Activated T-helper 1 cell treated with Interleukin-2 at 50 U/mL for 16 hours (primary cell): ENCODE data around the gene CDH10.

Experiments used
- DNase-seq: peaks from one replicate; pipeline ENCODE4 v3.0.0-alpha.2; 2020; ENCODE audit warnings: low read depth

CDH10 gene

DNA sequence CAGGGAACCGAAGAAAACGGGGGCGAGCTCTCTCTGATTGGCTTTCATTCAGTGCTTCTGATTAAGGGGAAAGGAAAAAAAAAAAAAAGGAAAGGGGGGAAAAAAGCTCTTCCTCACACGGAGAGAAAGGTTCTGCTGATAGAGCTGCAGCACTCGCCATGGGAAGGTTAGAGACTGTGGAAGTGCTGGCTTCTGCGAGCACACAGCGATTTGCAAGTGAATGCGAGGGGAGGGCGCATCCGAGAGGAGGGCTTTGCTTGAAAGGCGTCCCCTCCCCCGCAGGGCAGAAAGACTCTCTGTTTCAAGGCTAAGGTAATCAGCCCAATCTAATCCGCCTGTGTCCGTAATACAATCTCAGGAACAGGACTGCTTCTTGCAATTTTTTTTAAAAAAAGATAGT, at the start of gene CDH10:
Gene CDH10, minus strand, starts transcription at position 218 of the 400 bp plus-strand sequence. CDS start 51,488 bp downstream, outside the sequence.
- DNase-seq: no peak

DNA sequence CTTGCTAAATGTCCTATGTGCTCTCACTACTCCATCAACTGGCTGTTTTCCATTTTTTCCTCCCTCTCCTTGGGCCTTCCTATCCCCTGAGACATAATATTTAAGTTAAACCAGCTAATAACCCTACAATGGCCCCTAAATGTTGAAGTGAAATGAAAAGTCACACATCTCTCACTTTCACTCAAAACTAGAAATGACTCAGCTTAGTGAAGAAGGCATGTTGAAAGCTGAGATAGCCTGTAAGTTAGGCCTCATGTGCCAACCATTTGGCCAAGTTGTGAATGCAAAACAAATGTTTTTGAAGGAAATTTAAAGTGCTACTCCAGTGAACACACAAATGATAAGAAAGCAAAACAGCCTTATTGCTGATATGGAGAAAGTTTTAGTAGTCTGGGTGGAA, 48.8 kb upstream of the CDH10 start:
- DNase-seq: no peak

DNA sequence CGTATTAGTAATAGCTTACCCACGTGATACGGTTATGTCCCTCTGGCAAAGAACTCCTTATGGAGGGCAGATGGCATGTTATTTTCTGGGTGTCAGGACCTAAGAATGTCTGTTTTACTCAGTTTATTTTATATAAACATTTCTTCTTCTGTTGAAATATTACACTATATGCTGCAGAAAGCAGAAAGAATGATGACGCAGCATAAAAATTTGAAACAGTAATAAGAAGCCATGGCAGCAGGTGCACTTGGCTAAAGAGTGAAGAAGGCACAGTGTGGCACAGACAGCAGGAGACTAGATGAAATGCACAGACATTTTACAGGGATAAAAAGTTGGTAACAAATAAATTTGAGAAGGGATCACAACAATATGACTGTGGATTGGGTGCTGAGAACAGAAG, 46.3 kb upstream of the CDH10 start:
- no peak for DNase-seq

GRCh38 chr5:24681106-24681505, 36.3 kb upstream of the CDH10 start:
- no peak for DNase-seq

DNA sequence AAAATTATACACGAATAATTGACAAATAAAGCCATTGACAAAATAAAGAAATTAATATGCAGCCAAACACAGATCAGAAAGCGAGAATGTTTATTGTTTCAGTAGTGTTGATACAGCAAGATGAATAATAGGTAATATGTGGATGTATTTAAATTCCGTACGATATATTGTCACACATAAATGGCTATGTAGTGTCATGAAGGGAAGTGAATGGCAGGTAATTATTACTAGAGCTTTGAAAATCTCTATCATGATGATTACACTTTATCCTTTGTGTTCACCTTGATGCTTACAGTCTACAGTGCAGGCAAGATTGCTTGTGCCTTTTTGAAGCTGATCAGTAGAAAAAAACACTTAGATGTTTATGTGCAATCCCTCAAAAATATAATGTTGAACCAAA, 23.3 kb upstream of the CDH10 start:
- DNase-seq: no peak

- DNase-seq: no peak
Observed at GRCh38 chr5:24649531-24649930, 4.8 kb upstream of the CDH10 start.

DNA sequence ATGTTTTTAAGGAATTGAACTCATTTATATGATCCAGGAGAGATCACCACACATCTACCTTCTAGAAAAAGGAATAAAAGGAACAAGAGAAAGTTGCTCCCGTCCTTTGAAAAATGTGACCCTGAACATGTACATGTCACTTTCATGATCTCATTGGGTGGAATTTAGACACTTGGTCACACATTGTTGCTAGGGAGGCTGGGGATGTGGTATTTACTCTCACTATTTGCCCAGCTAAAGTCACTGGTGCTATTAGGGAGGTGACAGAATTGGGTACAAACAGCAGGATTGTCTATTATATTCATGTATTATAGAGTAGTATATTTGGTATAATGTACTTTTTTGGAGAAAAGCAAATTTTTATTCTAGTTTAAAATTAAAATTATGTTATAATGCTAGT, 2.1 kb upstream of the CDH10 start:
- DNase-seq: no peak

GRCh38 chr5:24645483-24645882, 705 bp upstream of the CDH10 start:
- no peak for DNase-seq

GRCh38 chr5:24643880-24644279, 898 bp downstream of the CDH10 start:
- DNase-seq: no peak

DNA sequence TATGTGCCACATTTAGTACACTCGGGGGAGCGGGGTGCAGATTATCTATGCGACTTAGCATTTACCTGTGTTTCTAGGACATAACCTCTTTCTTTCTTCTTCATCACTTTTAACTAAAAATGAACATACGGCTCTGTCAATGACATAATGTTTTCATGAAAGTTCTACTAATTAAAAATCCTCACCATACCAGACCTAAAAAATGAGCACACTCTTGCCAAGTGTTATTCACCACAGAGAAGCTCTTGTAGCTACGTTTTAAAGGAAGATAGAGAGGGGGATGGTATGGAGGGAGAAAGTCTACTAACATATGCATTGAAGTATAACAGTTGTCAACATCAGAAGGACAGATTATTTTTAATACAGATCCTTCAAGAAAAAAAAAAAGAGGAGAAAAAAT, 1.6 kb downstream of the CDH10 start:
- DNase-seq: no peak

- no peak for DNase-seq
Observed at GRCh38 chr5:24642022-24642421, 2.8 kb downstream of the CDH10 start.

DNA sequence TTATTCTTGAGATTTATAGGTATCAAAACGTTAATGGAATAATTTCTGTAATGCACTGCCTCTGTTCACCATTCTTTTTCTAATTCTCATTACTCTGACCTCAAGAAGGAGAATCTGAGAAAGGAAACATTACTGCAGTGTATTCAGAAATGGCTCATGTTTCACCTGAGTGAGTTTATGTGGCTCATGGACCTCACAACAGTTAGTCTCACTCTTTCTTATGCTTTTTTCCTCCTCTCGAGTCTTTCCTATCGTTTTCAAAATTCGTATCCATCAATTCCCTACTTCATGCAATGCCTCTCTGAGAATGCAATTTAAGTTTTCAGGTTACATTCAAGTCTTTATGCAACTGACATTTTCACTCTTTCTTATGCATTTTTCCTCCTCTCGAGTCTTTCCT, 9.6 kb downstream of the CDH10 start:
- no peak for DNase-seq

- no peak for DNase-seq
Observed at GRCh38 chr5:24633715-24634325, 11.0 kb downstream of the CDH10 start.

GRCh38 chr5:24632353-24632752, 12.4 kb downstream of the CDH10 start:
- DNase-seq: no peak

- DNase-seq: no peak
Observed at GRCh38 chr5:24630918-24631317, 13.9 kb downstream of the CDH10 start.

DNA sequence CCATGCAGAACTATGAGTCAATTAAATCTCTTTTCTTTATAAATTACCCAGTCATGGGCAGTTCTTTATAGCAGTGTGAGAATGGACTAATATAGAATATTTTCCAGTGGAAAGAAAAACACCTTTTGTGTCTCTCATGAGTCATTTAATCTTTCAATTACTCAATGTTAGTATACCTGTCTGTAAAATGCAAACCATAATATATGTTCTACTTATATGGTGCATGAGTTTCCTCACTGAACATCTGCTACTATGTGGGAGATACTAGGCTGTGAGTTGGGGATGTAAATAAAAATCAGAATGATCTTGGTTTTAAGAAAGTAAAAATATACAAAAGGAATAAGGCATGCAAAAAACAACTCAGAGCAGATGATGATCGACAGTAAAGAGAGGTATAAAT, 15.0 kb downstream of the CDH10 start:
- DNase-seq: no peak

DNA sequence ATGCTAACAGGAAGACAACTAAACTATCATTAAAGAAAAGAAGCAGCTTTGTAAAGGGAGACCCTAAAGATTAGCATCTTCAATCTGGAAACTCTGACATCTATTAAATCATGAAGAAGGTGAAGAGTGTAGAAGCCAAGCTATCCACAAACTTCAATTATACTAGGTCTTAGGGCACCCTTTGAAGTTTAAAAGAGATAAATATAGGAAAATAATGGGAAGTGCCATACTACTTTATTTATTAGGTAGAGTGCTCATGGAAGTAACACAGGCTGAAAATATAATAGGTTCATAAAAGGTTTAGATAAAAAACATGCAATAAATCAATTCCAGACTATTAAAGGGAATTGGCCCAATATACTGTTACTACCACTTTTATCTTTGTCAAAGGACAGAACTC, 19.9 kb downstream of the CDH10 start:
- no peak for DNase-seq

DNA sequence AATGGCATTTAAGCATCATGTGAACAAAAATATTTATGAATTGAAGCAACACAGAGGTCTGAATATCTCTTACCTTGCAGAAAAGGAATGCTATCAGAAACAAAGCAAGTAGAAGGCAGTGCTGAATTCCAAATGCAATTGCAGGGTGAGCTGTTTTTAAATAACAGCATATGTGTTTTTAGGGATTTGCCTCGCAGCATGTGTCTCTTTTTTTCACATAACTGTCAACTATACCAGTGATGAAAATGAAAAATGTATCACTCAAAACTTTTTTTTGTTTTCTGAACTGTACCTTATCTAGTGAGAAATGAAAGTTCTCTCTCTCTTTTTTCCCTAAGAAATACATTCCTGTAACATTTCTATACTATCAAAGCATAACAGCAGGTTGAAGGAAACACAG, 21.2 kb downstream of the CDH10 start:
- no peak for DNase-seq

- no peak for DNase-seq
Observed at GRCh38 chr5:24623031-24623430, 21.7 kb downstream of the CDH10 start.

- DNase-seq: no peak
Observed at GRCh38 chr5:24621792-24622191, 23.0 kb downstream of the CDH10 start.

DNA sequence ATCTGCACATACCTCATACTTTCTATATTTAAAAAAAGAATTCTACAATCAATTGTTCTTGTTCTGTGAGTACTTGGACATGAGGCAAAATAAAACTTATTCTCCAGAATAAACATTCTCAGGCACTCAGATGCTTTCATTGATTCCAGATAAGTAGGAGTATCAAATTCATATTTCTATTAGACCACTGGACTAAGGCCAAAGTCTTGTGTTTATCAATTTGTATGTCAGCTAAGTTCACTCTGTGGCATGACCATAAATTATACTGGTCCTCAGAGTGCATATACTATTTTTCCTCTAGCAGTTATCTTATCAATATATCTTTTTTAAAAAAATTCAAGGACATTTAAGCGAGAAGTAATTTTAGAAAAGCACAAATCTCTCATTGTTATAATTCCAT, 28.2 kb downstream of the CDH10 start:
- DNase-seq: no peak

GRCh38 chr5:24615159-24615558, 29.6 kb downstream of the CDH10 start:
- no peak for DNase-seq

- no peak for DNase-seq
Observed at GRCh38 chr5:24609706-24610105, 35.1 kb downstream of the CDH10 start.

DNA sequence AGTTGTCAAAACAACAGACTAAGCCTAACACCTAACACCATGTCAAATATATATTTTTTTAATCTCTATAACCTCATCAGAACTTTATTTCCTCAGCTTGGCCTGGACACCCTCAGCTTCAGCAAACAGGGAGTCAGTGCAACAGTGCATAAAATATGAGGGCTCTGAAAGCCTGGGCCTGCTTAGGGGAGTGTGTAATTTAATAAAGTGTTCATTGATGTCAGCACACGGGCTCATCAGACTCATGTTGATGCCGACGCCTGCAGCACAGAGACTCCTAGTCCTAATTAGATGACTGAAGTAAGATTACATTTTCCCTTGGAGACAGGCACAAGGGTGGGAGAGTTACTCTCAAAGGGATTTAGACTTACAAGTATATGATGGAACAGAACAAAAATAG, 37.8 kb downstream of the CDH10 start:
- no peak for DNase-seq

DNA sequence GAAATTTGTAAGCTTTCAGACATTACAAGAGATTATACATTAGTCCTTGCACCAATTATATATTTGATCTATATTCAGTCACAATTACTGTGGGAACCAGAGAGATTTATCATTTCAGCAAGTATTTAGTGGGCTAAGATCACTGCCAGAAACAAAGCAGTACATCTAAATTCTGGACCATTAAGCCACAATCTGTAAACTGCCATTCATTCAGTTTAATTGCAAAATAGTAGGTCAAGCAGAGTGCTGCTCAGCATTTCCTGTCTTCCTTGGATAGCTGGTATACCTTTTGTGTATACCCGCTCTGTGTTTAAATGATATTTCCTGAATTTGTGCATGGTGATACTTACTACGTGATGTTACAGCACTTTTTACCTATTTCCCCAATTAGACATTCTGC, 42.6 kb downstream of the CDH10 start:
- no peak for DNase-seq
